Trophoblast cell (in vitro differentiated cells and primary cell): ENCODE measurements around the gene PLPP6.
"Not testable (repeated sequence)": the region's sequence is repeated elsewhere in the genome, so short reads cannot be mapped to it uniquely, and the experiment has no call there.

ENCODE experiments used
- DNase-seq, 2 donors: peaks; one replicate each; pipeline ENCODE4 v3.0.0-alpha.2; 2016
- H2AFZ ChIP-seq: 2 replicates; pipeline ENCODE4 v1.6.1; 2013; ENCODE audit warnings: low read length, moderate library complexity, mild to moderate bottlenecking; ENCODE audit not compliant: insufficient read depth, poor library complexity
- H2AK5ac ChIP-seq: 2 replicates; pipeline ENCODE4 v1.6.1; 2013; ENCODE audit warnings: mild to moderate bottlenecking, low read length
- H2BK120ac ChIP-seq: 2 replicates; pipeline ENCODE4 v1.6.1; 2013; ENCODE audit warnings: low read length, mild to moderate bottlenecking, moderate library complexity; ENCODE audit not compliant: insufficient read depth, poor library complexity
- H2BK12ac ChIP-seq: 2 replicates; pipeline ENCODE4 v1.6.1; 2013; ENCODE audit warnings: mild to moderate bottlenecking, low read length, moderate library complexity
- H2BK5ac ChIP-seq: 2 replicates; pipeline ENCODE4 v1.6.1; 2013; ENCODE audit warnings: low read length, low read depth, moderate library complexity, mild to moderate bottlenecking; ENCODE audit not compliant: poor library complexity
- H3K14ac ChIP-seq: 2 replicates; pipeline ENCODE4 v1.6.1; 2013; ENCODE audit warnings: mild to moderate bottlenecking, low read length
- H3K18ac ChIP-seq: 2 replicates; pipeline ENCODE4 v1.6.1; 2013; ENCODE audit warnings: mild to moderate bottlenecking, low read length
- H3K23ac ChIP-seq: 2 replicates; pipeline ENCODE4 v1.6.1; 2013; ENCODE audit warnings: low read length
- H3K27ac ChIP-seq: 2 replicates; pipeline ENCODE4 v1.5.1; 2013; ENCODE audit warnings: low read depth, mild to moderate bottlenecking, inconsistent platforms, low read length, moderate library complexity
- H3K27me3 ChIP-seq: 2 replicates; pipeline ENCODE4 v1.6.1; 2013; ENCODE audit warnings: inconsistent platforms, mild to moderate bottlenecking, low read length, moderate library complexity; ENCODE audit not compliant: insufficient read depth
- H3K36me3 ChIP-seq, 2 experiments: 1 replicate in 1 of 2; 2 replicates in 1 of 2; pipeline ENCODE4 v1.6.1; 2013; ENCODE audit warnings: low read length in 2 of 2, mild to moderate bottlenecking in 2 of 2, moderate library complexity in 1 of 2; ENCODE audit not compliant: insufficient read depth in 2 of 2, control insufficient read depth in 1 of 2
- H3K4ac ChIP-seq: 2 replicates; pipeline ENCODE4 v1.6.1; 2013; ENCODE audit warnings: low read depth, mild to moderate bottlenecking, low read length, moderate library complexity
- H3K4me1 ChIP-seq, 2 experiments: 1 replicate in 1 of 2; 2 replicates in 1 of 2; pipeline ENCODE4 v1.6.1; 2013; ENCODE audit warnings: low read length in 2 of 2, mild to moderate bottlenecking in 2 of 2, moderate library complexity in 1 of 2; ENCODE audit not compliant: insufficient read depth in 2 of 2, control insufficient read depth in 1 of 2
- H3K4me2 ChIP-seq: 2 replicates; pipeline ENCODE4 v1.6.1; 2013; ENCODE audit warnings: inconsistent platforms, mild to moderate bottlenecking, low read length, moderate library complexity
- H3K4me3 ChIP-seq: 2 replicates; pipeline ENCODE4 v1.5.1; 2013; ENCODE audit warnings: mild to moderate bottlenecking, low read depth, low read length, inconsistent platforms
- H3K79me1 ChIP-seq: one replicate; pipeline ENCODE4 v1.6.1; 2013; ENCODE audit warnings: low read length
- H3K79me2 ChIP-seq: 2 replicates; pipeline ENCODE4 v1.6.1; 2013; ENCODE audit warnings: low read length, mild to moderate bottlenecking; ENCODE audit not compliant: control insufficient read depth, insufficient read depth, poor library complexity
- H3K9ac ChIP-seq: 2 replicates; pipeline ENCODE4 v1.6.1; 2013; ENCODE audit warnings: mild to moderate bottlenecking, low read length
- H3K9me3 ChIP-seq: 2 replicates; pipeline ENCODE4 v1.6.1; 2013; ENCODE audit warnings: low read depth, mild to moderate bottlenecking, control low read depth, inconsistent platforms, low read length; ENCODE audit not compliant: insufficient read depth
- H4K12ac ChIP-seq: 2 replicates; pipeline ENCODE4 v1.6.1; 2013; ENCODE audit warnings: low read depth, mild to moderate bottlenecking, low read length, moderate library complexity
- H4K8ac ChIP-seq: 2 replicates; pipeline ENCODE4 v1.6.1; 2013; ENCODE audit warnings: low read depth, mild to moderate bottlenecking, low read length, moderate library complexity
- H4K91ac ChIP-seq: one replicate; pipeline ENCODE4 v1.6.1; 2013; ENCODE audit warnings: low read depth, mild to moderate bottlenecking, low read length, moderate library complexity
- WGBS: extraction: QIAGEN DNeasy Blood & Tissue Kit; methylation state at CpG from one replicate; pipeline ENCODE4 v1.1.7; 2013; ENCODE audit warnings: missing lambda C conversion rate; ENCODE audit not compliant: insufficient read length, insufficient coverage; ENCODE audit errors: extremely low coverage; 5-methylcytosine and 5-hydroxymethylcytosine counted together

The PLPP6 gene

DNA sequence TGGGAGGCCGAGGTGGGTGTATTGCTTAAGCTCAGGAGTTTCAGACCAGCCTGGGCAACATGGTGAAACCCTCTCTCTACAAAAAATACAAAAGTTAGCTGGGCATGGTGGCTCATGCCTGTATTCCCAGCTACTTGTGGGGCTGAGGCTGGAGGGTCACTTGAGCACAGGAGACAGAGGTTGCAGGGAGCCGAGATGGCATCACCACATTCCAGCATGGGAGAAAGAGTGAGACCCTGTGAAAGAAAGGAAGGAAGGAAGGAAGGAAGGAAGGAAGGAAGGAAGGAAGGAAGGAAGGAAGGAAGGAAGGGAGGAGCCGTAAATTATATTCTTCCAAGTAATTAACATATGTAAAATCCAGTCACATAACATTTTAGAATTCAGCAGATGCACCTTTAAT lies 5.9 kb upstream of the PLPP6 start:
- not testable (repeated sequence) for H3K36me3 ChIP-seq, H3K4me2 ChIP-seq, DNase-seq, H3K9me3 ChIP-seq, H3K4ac ChIP-seq, H2BK120ac ChIP-seq, H4K91ac ChIP-seq, H3K79me2 ChIP-seq, H3K4me1 ChIP-seq, H3K27ac ChIP-seq, H2BK5ac ChIP-seq, H2BK12ac ChIP-seq, H3K18ac ChIP-seq, H2AFZ ChIP-seq, H3K14ac ChIP-seq, H3K4me3 ChIP-seq, H3K79me1 ChIP-seq, H3K9ac ChIP-seq, H3K27me3 ChIP-seq, H2AK5ac ChIP-seq, H4K12ac ChIP-seq, H4K8ac ChIP-seq, H3K23ac ChIP-seq
- no CpG with 5 or more reads among the region's 3 CpGs for WGBS

DNA sequence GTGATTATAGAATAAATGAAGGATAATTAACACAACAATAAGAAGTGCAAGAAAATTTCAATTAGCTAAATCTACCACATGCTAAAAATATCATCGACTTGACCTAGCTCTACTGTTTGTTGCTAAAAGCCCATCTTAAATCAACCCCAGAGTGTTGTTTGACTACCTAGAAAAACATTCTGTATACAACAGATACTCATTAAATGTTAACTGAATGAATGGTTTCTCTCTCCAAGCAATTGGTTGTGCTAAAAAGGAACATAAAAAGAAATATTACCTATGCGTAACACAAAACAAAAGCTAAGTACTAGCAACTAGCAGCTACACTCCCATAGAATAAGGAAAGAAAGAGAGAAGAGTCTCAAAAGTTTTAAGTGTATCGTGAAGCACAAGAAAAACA lies 5.5 kb upstream of the PLPP6 start:
- Histone ChIP-seq H3K79me2 (no peaks in the 10 kb centered on the region), H2BK120ac (no peak overlapping the region), H3K27me3 (no peaks in the 10 kb centered on the region), H4K12ac (no peak overlapping the region), H3K79me1 (no peaks in the 10 kb centered on the region), H3K4me1 (no peaks in the 10 kb centered on the region), H3K18ac (no peak overlapping the region), H2AFZ (no peak overlapping the region), H3K27ac (no peak overlapping the region), H3K4ac (no peak overlapping the region), H3K9ac (no peak overlapping the region), H4K91ac (no peak overlapping the region), H2BK12ac (no peak overlapping the region), H3K14ac (no peak overlapping the region), H2BK5ac (no peak overlapping the region), H3K23ac (no peak overlapping the region), H3K36me3 (no peaks in the 10 kb centered on the region), H4K8ac (no peak overlapping the region), H2AK5ac (no peak overlapping the region), H3K4me3 (no peak overlapping the region), H3K4me2 (no peak overlapping the region), H3K9me3 (peaks cover 2% of the 10 kb centered on the region)
- no CpG with 5 or more reads among the region's 3 CpGs for WGBS
- DNase-seq: no peak

DNA sequence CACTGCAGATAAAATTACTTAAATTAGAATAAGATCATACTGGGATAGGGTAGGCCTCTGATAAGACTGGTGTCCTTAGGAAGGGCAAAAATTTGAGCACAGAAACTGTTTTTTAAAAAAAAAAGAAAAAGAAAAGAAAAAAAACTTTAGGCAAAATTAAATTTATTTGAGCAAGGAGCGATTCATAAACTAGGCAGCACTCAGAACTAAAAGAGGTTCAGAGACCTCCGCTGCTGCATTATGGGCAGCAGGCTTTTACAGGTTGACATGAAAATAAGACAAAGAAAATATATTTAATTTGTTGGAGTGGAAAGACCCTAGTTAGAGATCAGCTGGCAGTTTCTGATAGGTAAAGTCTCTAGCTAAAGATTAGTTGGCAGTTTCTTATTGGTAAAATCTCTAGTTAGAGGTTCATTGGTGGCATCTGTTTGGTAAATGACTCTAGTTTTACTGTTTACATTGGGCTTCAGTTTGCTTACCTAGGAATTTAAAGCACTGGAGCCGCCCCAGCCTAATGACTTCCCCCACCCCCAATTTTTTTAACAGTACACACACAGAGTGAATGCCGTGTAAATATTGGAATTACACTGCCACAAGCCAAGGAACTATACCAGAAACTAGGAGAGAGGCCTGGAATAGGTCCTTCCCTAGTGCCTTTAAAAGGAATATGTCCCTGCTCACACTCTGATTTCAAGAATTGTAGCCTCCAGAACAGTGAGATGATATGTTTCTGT lies 4.5 kb upstream of the PLPP6 start:
- DNase-seq: no peak
- Histone ChIP-seq H3K4me3 (no peak overlapping the region), H3K4ac (no peak overlapping the region), H4K12ac (no peak overlapping the region), H2AFZ (no peak overlapping the region), H2BK12ac (no peak overlapping the region), H3K36me3 (no peaks in the 10 kb centered on the region), H2AK5ac (no peak overlapping the region), H3K14ac (no peak overlapping the region), H3K9me3 (peaks cover 2% of the 10 kb centered on the region), H4K8ac (no peak overlapping the region), H3K4me2 (no peak overlapping the region), H3K4me1 (peaks cover under 1 to 1% of the 10 kb centered on the region in 2 experiments), H3K27ac (no peak overlapping the region), H2BK5ac (no peak overlapping the region), H3K79me2 (peaks cover 4% of the 10 kb centered on the region), H3K23ac (no peak overlapping the region), H2BK120ac (no peak overlapping the region), H3K18ac (no peak overlapping the region), H3K27me3 (no peaks in the 10 kb centered on the region), H3K9ac (no peak overlapping the region), H4K91ac (no peak overlapping the region), H3K79me1 (peaks cover 4% of the 10 kb centered on the region)
- WGBS: no CpG with 5 or more reads among the region's 4 CpGs

DNA sequence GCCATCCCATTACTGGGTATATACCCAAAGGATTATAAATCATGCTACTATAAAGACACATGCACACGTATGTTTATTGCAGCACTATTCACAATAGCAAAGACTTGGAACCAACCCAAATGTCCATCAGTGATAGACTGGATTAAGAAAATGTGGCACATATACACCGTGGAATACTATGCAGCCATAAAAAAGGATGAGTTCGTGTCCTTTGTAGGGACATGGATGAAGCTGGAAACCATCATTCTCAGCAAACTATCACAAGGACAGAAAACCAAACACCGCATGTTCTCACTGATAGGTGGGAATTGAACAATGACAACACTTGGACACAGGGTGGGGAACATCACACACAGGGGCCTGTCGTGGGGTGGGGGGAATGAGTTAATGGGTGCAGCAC lies 1.4 kb upstream of the PLPP6 start:
- WGBS: no CpG with 5 or more reads among the region's 5 CpGs

More for the DNA sequence above, 1.4 kb upstream of the PLPP6 start:
- not testable (repeated sequence) for H3K4me1 ChIP-seq, H2BK12ac ChIP-seq, H3K36me3 ChIP-seq, H2AFZ ChIP-seq, H4K8ac ChIP-seq, H3K18ac ChIP-seq, H2AK5ac ChIP-seq, H3K27me3 ChIP-seq, H3K4ac ChIP-seq, H4K91ac ChIP-seq, DNase-seq, H3K27ac ChIP-seq, H2BK5ac ChIP-seq, H4K12ac ChIP-seq, H3K14ac ChIP-seq, H3K4me3 ChIP-seq, H3K23ac ChIP-seq, H3K79me2 ChIP-seq, H3K9me3 ChIP-seq, H3K79me1 ChIP-seq, H3K4me2 ChIP-seq, H2BK120ac ChIP-seq, H3K9ac ChIP-seq
